AG10803 (cell line): ENCODE data around the gene HIGD1C.

Experiments
- DNase-seq: peaks from one replicate; pipeline ENCODE4 v3.0.0; 2010; ENCODE audit warnings: low read depth
- H3K4me3 ChIP-seq: 2 replicates; pipeline ENCODE4 v1.5.1; 2011; ENCODE audit warnings: mild to moderate bottlenecking, low read length, control low read depth
- TF ChIP-seq, protein P1 (sequence below): conservative IDR thresholded peaks from 2 replicates; pipeline ENCODE4 v1.5.1; 2011; ENCODE audit warnings: mild to moderate bottlenecking, low read length, control low read depth, inconsistent platforms

The HIGD1C gene

DNA sequence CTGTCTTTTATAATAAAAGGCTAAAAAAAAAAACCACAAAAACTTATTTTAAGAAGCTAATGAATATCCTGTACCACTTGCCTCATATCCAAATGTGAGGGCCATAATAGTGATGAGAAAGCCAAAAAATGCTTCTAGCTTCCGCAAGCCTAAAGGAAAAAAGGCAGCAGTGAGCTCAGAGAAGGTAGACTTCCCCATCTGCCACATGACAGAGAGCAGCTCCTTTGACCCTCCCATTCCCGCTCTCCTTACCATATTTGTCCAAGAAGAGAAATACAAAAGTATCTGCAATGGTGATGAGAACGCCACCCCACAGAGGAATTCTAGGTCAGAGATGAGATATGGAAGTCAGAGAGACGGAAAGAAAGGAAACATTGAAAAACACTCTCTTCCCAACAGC lies 46.7 kb downstream of the HIGD1C start:
- H3K4me3 ChIP-seq: no peak overlapping the region
- TF ChIP-seq, protein P1, sequence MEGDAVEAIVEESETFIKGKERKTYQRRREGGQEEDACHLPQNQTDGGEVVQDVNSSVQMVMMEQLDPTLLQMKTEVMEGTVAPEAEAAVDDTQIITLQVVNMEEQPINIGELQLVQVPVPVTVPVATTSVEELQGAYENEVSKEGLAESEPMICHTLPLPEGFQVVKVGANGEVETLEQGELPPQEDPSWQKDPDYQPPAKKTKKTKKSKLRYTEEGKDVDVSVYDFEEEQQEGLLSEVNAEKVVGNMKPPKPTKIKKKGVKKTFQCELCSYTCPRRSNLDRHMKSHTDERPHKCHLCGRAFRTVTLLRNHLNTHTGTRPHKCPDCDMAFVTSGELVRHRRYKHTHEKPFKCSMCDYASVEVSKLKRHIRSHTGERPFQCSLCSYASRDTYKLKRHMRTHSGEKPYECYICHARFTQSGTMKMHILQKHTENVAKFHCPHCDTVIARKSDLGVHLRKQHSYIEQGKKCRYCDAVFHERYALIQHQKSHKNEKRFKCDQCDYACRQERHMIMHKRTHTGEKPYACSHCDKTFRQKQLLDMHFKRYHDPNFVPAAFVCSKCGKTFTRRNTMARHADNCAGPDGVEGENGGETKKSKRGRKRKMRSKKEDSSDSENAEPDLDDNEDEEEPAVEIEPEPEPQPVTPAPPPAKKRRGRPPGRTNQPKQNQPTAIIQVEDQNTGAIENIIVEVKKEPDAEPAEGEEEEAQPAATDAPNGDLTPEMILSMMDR: no peak
- DNase-seq: no peak

DNA sequence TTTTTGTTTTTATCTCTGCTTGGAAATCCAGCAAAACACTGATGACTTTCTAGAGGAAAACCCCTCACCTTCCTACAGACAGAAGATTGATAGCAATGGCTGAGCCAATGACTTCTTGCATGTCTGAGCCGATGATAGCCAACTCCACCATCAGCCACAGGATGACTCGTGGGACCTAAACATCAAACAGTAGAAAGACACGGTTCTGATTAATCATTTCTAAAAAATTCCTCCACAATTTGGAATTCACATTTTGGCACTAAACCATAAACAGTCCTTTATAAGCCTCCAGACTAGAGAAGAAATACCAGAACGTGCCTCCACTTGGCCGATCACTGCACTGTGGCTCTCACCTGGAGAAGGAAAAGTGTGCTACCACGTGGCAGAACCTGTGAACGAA lies 47.9 kb downstream of the HIGD1C start:
- TF ChIP-seq, protein P1: no peak
- DNase-seq: peak; percentile 75
- no peak overlapping the region for H3K4me3 ChIP-seq

DNA sequence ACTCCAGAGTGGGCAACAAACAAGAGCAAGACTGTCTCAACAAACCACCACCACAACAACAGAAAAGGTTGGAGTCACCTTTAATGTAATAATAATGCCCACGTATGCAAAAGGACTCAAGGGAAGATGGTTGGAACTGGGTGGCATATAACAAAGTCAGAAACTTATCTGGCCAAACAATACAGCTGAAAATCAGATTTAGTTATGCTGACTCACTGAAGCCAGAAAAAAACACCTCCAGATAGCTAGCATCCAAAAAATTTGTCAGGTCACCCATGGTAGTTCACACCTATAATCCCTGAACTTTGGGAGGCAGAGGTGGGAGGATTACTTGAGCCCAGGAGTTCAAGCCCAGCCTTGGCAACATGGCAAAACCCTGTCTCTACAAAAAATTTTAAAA lies 49.5 kb downstream of the HIGD1C start:
- no peak for DNase-seq
- no peak overlapping the region for H3K4me3 ChIP-seq
- TF ChIP-seq, protein P1: no peak

DNA sequence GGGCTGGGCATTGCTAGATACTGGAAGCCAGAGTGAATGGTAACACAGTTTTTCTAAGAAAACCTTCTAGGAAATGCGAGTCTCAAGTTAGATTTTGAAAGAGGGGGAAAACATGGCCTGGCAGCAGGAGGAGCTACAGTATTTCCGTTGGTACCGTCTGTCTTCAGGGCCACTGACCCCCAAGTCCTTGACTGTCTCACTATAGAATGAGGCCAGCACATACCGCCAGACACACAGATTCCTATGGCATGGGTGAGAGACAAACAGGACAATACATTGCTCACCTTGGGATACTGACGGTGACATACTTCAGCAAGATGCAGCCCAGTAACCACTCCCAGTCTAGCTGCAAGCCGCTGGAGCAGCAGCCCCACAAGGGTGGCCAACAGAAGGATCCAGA lies 52.2 kb downstream of the HIGD1C start:
- DNase-seq: no peak
- no peak overlapping the region for H3K4me3 ChIP-seq
- TF ChIP-seq, protein P1: no peak

DNA sequence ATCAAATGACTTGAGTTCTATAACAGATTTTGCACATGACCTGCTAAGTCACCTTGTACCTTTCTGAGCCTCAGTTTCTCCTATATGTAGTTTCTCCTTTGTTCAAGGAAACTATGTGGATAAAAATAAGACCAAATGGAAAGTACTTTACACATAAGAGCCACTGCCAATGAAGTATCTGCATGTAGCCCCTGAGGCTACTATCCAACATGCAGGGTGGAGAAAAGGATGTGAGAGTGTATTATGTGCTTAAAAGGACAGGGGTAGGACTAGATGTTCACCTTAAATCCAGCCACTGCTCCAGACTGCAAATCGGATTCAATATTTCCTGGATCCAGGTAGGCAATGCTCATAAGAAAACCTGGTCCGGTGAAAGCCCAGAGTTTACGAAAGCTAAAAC lies 52.7 kb downstream of the HIGD1C start:
- TF ChIP-seq, protein P1: no peak
- no peak for DNase-seq
- no peak overlapping the region for H3K4me3 ChIP-seq

DNA sequence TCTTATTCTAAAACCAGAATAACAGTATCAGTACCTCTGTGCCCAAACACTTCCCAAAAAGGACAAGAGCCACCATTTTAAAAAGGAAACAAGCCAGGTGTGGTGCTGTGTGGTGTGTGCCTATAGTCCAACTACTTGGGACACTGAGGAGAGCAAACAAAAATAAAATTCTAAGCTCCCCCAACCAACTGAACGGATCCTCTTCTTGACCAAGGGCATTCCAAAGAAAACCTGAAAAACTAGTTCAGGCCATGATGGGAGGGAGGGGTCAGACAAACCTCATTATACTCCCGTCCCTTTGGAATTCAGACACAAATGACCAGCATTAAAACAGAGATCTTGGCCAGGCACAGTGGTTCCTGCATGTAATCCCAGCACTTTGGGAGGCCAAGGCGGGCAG lies 53.3 kb downstream of the HIGD1C start:
- DNase-seq: no peak
- TF ChIP-seq, protein P1: no peak
- no peak overlapping the region for H3K4me3 ChIP-seq

DNA sequence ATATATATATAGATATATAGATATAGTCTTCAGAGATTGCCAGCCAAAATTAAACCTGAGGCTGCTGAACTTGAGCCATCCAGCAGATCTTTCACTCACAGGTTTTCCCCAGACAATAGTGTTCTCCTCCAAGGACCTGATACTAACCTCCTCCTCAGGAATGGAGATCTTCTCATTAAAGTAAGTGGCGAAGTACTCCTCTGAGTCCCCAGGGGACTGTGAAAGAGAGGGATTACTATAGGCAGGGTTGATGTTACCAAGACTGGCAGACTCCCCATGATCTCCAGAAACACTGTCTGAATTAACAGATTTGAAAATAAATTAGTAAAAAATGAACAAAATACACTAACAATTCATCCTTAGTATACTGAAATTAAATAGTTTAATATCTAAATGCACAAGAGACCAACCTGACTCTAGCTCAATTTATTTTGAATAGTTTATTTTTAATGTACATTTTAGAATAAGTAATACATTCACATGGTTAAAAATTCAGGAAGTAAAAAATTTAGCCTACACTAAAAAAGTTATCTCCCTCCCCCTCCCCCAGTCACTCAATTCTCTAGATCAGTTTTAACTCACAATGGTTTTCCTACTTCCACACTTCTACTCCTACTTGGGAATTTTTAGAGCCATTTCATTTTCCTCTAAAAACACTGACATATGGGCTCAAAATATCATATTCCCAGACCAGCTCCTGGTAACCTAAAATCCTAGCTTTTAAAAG lies 56.1 kb downstream of the HIGD1C start:
- no peak overlapping the region for H3K4me3 ChIP-seq
- TF ChIP-seq, protein P1: no peak

More for the DNA sequence above, 56.1 kb downstream of the HIGD1C start:
- DNase-seq: no peak
